OCI-LY1 (cell line): ENCODE measurements around the gene SMCO2.

Source experiments
- H2AFZ ChIP-seq: fragments of 200-600 bp; sonication (generic), shearing (Covaris generic); 2 replicates; pipeline ENCODE4 v1.6.0; 2014; ENCODE audit warnings: antibody characterized with exemption, mild to moderate bottlenecking, low read length
- H3F3A ChIP-seq: fragments of 200-600 bp; sonication (generic), shearing (Covaris generic); 2 replicates; pipeline ENCODE4 v1.6.0; 2014; ENCODE audit warnings: mild to moderate bottlenecking, antibody characterized with exemption, low read length, moderate library complexity; ENCODE audit not compliant: insufficient read depth
- H3K27ac ChIP-seq: fragments of 200-600 bp; sonication (generic); 2 replicates; pipeline ENCODE4 v1.5.1; 2014; ENCODE audit warnings: low read length, mixed run types, mild to moderate bottlenecking, low read depth; ENCODE audit not compliant: poor library complexity, severe bottlenecking
- H3K27me3 ChIP-seq: fragments of 200-600 bp; sonication (generic); 2 replicates; pipeline ENCODE4 v1.6.0; 2014; ENCODE audit warnings: antibody characterized with exemption, mild to moderate bottlenecking, low read length, moderate library complexity; ENCODE audit not compliant: insufficient read depth
- H3K36me3 ChIP-seq: fragments of 200-600 bp; sonication (generic); 2 replicates; pipeline ENCODE4 v1.6.1; 2014; ENCODE audit warnings: mild to moderate bottlenecking, antibody characterized with exemption, low read length, moderate library complexity, mixed read lengths; ENCODE audit not compliant: insufficient read depth
- H3K4me1 ChIP-seq: fragments of 200-600 bp; sonication (generic); 2 replicates; pipeline ENCODE4 v1.5.1; 2014; ENCODE audit warnings: mild to moderate bottlenecking, low read length, moderate library complexity; ENCODE audit not compliant: insufficient read depth, severe bottlenecking
- H3K4me2 ChIP-seq: fragments of 200-600 bp; sonication (generic), shearing (Covaris generic); 2 replicates; pipeline ENCODE4 v1.6.1; 2014; ENCODE audit warnings: low read length
- H3K4me3 ChIP-seq: fragments of 200-600 bp; sonication (generic); 2 replicates; pipeline ENCODE4 v1.5.1; 2014; ENCODE audit warnings: low read length, low read depth, mild to moderate bottlenecking, mixed read lengths; ENCODE audit not compliant: poor library complexity, severe bottlenecking
- H3K79me2 ChIP-seq: fragments of 200-600 bp; shearing (Covaris generic); 2 replicates; pipeline ENCODE4 v1.6.1; 2016; ENCODE audit warnings: mixed run types, low read length, mixed read lengths; ENCODE audit not compliant: insufficient read depth
- H3K9ac ChIP-seq: fragments of 200-600 bp; sonication (generic), shearing (Covaris generic); 2 replicates; pipeline ENCODE4 v1.6.1; 2014; ENCODE audit warnings: mild to moderate bottlenecking, low read length, mixed read lengths
- H3K9me2 ChIP-seq: fragments of 200-600 bp; sonication (generic), shearing (Covaris generic); 2 replicates; pipeline ENCODE4 v1.6.1; 2014; ENCODE audit warnings: low read depth, mild to moderate bottlenecking, low read length, mixed read lengths
- H3K9me3 ChIP-seq: fragments of 200-600 bp; shearing (Covaris generic); 2 replicates; pipeline ENCODE4 v1.6.1; 2014; ENCODE audit warnings: low read length, mixed read lengths
- H4K20me1 ChIP-seq: fragments of 200-600 bp; sonication (generic), shearing (Covaris generic); 2 replicates; pipeline ENCODE4 v1.6.0; 2016; ENCODE audit warnings: mild to moderate bottlenecking, low read length; ENCODE audit not compliant: insufficient read depth
- CTCF ChIP-seq: fragments of 200-600 bp; sonication (generic), shearing (Covaris generic); IDR thresholded peaks from 2 replicates; pipeline ENCODE4 v1.5.1; 2017; ENCODE audit warnings: mild to moderate bottlenecking, antibody characterized with exemption, low read length, moderate library complexity, mixed read lengths
- EZH2 ChIP-seq: fragments of 200-600 bp; sonication (generic), shearing (Covaris generic); IDR thresholded peaks from 2 replicates; pipeline ENCODE4 v1.8.0; 2017; ENCODE audit warnings: borderline replicate concordance, mixed run types, mild to moderate bottlenecking, antibody characterized with exemption, low read length, moderate library complexity, mixed read lengths

Gene SMCO2

GRCh38 chr12:27530157-27530922, 83.8 kb downstream of the SMCO2 start:
- Histone ChIP-seq H3K27ac (no peak overlapping the region), H3K9me3 (no peaks in the 10 kb centered on the region), H4K20me1 (no peaks in the 10 kb centered on the region), H3K4me2 (no peak overlapping the region), H3K79me2 (no peaks in the 10 kb centered on the region), H3K4me3 (no peak overlapping the region), H3K4me1 (no peaks in the 10 kb centered on the region), H3K36me3 (no peaks in the 10 kb centered on the region), H3K9me2 (no peaks in the 10 kb centered on the region), H3K9ac (no peak overlapping the region), H3F3A (no peaks in the 10 kb centered on the region), H2AFZ (no peak overlapping the region), H3K27me3 (no peaks in the 10 kb centered on the region)
- TF ChIP-seq CTCF: no peak

- H3K36me3 ChIP-seq: no peaks in the 10 kb centered on the region
- no peak overlapping the region for H2AFZ ChIP-seq
- H3K4me2 ChIP-seq: no peak overlapping the region
- no peaks in the 10 kb centered on the region for H3K79me2 ChIP-seq
- no peak overlapping the region for H3K9ac ChIP-seq
- no peaks in the 10 kb centered on the region for H3K27me3 ChIP-seq
- no peaks in the 10 kb centered on the region for H3K9me2 ChIP-seq
- no peaks in the 10 kb centered on the region for H4K20me1 ChIP-seq
- H3K4me1 ChIP-seq: no peaks in the 10 kb centered on the region
- no peak for TF ChIP-seq CTCF
- TF ChIP-seq EZH2: no peak
- H3K9me3 ChIP-seq: no peaks in the 10 kb centered on the region
- H3K27ac ChIP-seq: no peak overlapping the region
- no peaks in the 10 kb centered on the region for H3F3A ChIP-seq
- no peak overlapping the region for H3K4me3 ChIP-seq
Observed at GRCh38 chr12:27531896-27532295, 85.4 kb downstream of the SMCO2 start.

GRCh38 chr12:27534060-27534764, 87.7 kb downstream of the SMCO2 start:
- Histone ChIP-seq H3K27ac (no peak overlapping the region), H3K27me3 (no peaks in the 10 kb centered on the region), H3K79me2 (no peaks in the 10 kb centered on the region), H3K36me3 (no peaks in the 10 kb centered on the region), H2AFZ (no peak overlapping the region), H3K4me1 (no peaks in the 10 kb centered on the region), H3F3A (no peaks in the 10 kb centered on the region), H3K4me3 (no peak overlapping the region), H3K9ac (no peak overlapping the region), H4K20me1 (no peaks in the 10 kb centered on the region), H3K9me3 (no peaks in the 10 kb centered on the region), H3K4me2 (no peak overlapping the region), H3K9me2 (no peaks in the 10 kb centered on the region)
- no peak for TF ChIP-seq CTCF
- TF ChIP-seq EZH2: no peak
